Measurements from ENCODE around the gene GGA2.
A peak's percentile ranks its signal among the peaks of the same experiment; 100 is the strongest.
"Not testable (repeated sequence)": the region's sequence is repeated elsewhere in the genome, so short reads cannot be mapped to it uniquely, and the experiment has no call there.

Gene GGA2

GRCh38 chr16:23502466-23502865 lies 7.8 kb downstream of the GGA2 start:
- no peak for DNase-seq

GRCh38 chr16:23501291-23501690 lies 9.0 kb downstream of the GGA2 start:
- no peak for DNase-seq

- DNase-seq, result no peak
Observed at GRCh38 chr16:23500862-23501225, 9.4 kb downstream of the GGA2 start.

- DNase-seq, result no peak
Observed at GRCh38 chr16:23500212-23500861, 10.0 kb downstream of the GGA2 start.

- no peak for DNase-seq
Observed at GRCh38 chr16:23499801-23500200, 10.5 kb downstream of the GGA2 start.

- DNase-seq, result no peak
Observed at GRCh38 chr16:23498863-23499262, 11.4 kb downstream of the GGA2 start.

- no peak for DNase-seq
Observed at GRCh38 chr16:23497543-23497868, 12.8 kb downstream of the GGA2 start.

GRCh38 chr16:23496821-23497542 lies 13.3 kb downstream of the GGA2 start:
- no peak for DNase-seq

- no peak for DNase-seq
Observed at GRCh38 chr16:23495671-23496070, 14.6 kb downstream of the GGA2 start.

- no peak for DNase-seq
Observed at GRCh38 chr16:23494188-23494587, 16.1 kb downstream of the GGA2 start.

- DNase-seq, result no peak
Observed at GRCh38 chr16:23491490-23492391, 18.6 kb downstream of the GGA2 start.

- DNase-seq, result no peak
Observed at GRCh38 chr16:23486480-23486879, 23.8 kb downstream of the GGA2 start.

- no peak for DNase-seq
Observed at GRCh38 chr16:23485841-23486240, 24.5 kb downstream of the GGA2 start.

GRCh38 chr16:23485257-23485614 lies 25.1 kb downstream of the GGA2 start:
- DNase-seq, result no peak

- no peak for DNase-seq
Observed at GRCh38 chr16:23484510-23485256, 25.6 kb downstream of the GGA2 start.

GRCh38 chr16:23483492-23483891 lies 26.8 kb downstream of the GGA2 start:
- DNase-seq, result not testable (repeated sequence)

GRCh38 chr16:23482778-23483177 lies 27.5 kb downstream of the GGA2 start:
- DNase-seq, result peak; percentile 26 to 39

- DNase-seq, result no peak
Observed at GRCh38 chr16:23480257-23480656, 30.0 kb downstream of the GGA2 start.

- DNase-seq, result no peak
Observed at GRCh38 chr16:23479138-23479537, 31.2 kb downstream of the GGA2 start.

GRCh38 chr16:23478566-23478965 lies 31.7 kb downstream of the GGA2 start:
- DNase-seq, result no peak

GRCh38 chr16:23476289-23476688 lies 34.0 kb downstream of the GGA2 start:
- DNase-seq, result no peak

- no peak for DNase-seq
Observed at GRCh38 chr16:23469814-23470213, 40.5 kb downstream of the GGA2 start.

All from activated T-cell treated with anti-CD3 and anti-CD28 coated beads, Interleukin-2, amount 50 U/mL, for 48 hours (primary cell).